GM21447 (cell line): Measurements from ENCODE around the gene ZNF813.
"Not testable (repeated sequence)": the region's sequence is repeated elsewhere in the genome, so short reads cannot be mapped to it uniquely, and the experiment has no call there.

Source experiments
- ATAC-seq: cut with Tn5 transposase; IDR thresholded peaks from one replicate; pipeline ENCODE4 v1.9.1; 2021; ENCODE audit not compliant: unreplicated experiment

Gene ZNF813

DNA sequence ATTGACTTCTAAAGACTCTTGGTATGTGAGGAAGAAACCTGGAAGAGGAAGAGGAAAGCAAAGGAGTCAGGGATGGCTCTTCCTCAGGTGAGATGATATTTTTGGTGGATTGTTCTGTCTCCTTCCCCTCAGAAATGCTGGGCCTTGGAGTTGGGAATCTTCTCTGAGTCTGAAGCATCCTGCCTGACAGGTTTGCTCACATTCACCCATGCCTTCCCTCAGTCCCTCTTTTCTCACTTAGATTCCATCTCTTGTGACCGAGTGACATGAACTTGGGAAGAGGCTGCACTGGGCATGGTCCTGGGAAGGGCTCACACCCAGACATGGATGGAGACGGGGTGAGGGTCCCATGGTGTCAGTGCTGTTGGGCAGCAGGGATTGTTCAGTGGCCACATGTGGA, 16.2 kb downstream of the ZNF813 start:
- ATAC-seq, result not testable (repeated sequence)

DNA sequence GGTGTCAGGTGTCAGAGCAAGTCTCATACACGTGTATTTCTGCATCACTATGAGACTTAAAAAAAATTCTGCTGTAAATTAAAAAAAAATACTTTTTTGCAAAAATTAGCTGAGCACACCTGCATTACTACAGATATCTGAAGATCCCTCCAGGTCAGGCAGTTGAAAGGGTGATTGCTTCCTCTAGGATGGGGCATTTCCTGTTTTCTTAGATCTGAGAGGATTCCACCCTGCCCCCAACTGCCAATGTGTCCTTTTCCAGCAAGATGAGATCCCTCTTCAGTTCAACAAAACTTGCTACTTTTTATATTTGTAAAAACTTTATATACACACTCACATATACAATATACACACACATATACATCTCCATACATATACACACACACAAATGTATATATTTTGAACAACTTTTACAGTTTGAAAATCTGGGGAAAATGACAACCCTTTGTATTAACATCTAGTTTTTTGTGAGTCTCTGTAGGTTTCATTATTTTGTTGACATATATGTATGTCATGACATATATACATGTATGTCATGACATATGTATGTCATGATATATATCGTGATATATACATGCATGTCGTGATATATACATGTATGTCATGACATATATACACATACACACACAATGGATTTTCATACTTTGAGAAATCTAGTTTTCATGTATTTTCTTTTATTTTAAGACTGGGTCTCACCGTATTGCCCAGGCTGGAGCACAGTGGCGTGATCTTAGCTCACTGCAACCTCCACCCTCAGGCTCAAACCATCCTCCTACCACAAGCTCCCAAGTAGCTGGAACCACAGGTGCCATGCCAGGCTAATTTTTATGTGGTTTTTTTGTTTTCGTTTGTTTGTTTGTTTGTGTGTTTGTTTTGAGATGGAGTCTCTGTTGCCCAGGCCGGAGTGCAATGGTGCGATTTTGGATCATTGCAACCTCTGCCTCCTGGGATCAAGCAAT, 17.8 kb downstream of the ZNF813 start:
- no peak for ATAC-seq

GRCh38 chr19:53492153-53492552, 24.6 kb downstream of the ZNF813 start:
- no peak for ATAC-seq

DNA sequence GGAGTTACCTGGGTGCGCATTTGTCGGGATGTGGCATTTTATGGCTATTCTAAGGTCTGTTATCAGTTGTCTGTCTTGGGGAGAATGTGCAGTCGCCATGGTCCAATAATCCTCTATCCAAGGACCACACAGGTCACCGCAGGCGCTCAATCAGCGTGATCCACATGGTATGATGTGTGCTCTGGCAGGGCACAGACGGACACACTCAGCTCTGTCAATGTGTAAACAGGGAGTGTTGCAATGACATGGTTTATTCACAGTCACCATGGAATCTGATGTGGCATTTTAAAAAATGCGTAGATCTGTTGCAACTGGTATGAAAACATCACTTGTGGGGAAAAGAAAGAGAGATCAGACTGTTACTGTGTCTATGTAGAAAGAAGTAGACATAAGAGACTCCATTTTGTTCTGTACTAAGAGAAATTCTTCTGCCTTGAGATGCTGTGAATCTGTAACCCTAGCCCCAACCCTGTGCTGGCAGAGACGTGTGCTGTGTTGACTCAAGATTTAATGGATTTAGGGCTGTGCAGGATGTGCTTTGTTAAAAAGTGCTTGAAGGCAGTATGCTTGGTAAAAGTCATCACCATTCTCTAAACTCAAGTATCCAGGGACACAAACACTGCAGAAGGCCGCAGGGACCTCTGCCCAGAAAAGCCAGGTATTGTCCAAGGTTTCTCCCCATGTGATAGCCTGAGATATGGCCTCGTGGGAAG, 29.9 kb downstream of the ZNF813 start:
- ATAC-seq, result not testable (repeated sequence)

DNA sequence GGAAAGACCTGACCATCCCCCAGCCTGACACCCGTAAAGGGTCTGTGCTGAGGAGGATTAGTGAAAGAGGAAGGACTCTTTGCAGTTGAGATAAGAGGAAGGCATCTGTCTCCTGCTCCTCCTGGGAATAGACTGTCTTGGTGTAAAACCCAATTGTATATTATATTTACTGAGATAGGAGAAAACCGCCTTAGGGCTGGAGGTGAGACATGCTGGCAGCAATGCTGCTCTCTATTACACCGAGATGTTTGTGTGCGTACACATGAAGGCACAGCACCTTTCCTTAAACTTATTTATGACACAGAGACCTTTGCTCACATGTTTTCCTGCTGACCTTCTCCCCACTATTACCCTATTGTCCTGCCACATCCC, 30.5 kb downstream of the ZNF813 start:
- not testable (repeated sequence) for ATAC-seq

DNA sequence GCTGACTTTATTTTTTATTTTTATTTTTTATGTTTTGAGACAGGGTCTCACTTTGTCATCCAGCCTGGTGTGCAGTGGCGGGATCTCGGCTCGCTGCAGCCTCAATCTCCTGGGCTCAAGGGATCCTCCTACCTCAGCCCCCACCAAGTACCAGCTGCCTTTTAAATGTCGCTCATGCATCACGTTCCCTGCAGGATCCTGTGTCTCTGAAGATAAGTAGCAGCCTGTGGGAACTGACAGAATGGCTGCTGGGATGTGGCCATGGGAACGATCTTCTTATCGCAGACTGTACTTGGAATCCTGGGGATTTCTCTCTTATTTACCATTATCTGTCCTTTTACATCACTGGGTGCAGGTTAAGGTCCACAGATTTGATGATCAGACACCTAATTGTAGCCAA, 35.6 kb downstream of the ZNF813 start:
- not testable (repeated sequence) for ATAC-seq

- ATAC-seq, result not testable (repeated sequence)
Observed at GRCh38 chr19:53503671-53504364, 36.3 kb downstream of the ZNF813 start.

DNA sequence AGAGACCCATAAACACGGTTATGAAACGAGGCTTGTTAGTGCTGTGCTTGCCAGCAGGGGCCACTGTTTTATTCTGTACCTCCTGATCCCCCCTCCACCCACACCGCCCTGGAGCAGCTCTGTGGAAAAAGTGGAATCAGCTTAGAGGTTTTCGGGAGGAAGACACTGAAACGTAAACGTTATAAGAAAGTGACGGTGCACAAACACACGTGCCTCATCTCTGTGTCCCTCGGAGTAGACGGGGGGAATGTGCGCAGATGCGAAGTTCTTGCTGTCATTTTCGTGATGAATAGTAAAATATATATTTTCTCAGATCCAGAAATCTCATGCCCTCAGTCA, 36.8 kb downstream of the ZNF813 start:
- ATAC-seq, result not testable (repeated sequence)

GRCh38 chr19:53504885-53505284, 37.4 kb downstream of the ZNF813 start:
- ATAC-seq, result no peak

- no peak for ATAC-seq
Observed at GRCh38 chr19:53506728-53507127, 39.2 kb downstream of the ZNF813 start.

DNA sequence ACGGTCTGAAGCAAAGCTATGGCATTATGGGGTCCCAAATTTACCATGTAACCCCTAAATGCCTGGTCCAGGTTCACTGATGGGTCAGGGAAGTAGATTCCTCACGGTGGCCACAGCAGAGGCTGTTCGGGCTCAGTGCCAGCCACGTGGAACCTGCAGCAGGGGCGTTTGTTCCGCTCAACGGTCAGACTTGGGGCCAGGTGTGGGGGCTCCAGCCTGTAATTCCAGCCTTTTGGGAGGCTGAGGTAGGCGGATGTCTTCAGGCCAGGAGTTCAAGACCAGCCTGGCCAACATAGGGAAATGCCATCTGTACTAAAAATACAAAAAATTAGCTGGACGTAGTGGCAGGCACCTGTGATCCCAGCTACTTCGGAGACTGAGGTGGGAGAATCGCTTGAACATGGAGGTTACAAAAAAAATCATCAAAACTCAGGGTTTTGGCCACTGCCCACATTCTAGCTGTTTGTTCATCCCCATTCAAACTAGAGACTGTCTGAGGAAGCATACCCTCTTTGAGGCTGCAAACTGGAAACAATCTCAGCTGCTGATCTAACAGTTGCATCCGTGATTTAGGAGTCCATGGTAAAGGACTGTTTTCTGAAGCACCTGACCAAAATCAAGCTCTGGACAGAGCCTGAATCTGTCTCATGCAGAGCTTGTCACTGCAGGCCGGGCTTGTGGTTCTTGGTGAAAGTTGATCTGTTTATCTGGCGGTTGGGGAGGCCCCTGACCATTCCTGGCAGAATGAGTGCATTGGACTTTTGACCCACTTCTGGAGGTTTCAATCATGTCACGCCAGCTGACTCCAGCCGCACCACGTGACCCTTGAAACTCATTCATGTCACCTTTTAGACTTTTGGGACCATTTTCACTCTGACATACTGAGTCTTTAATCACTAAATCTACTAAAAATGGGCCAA, 40.2 kb downstream of the ZNF813 start:
- no peak for ATAC-seq

GRCh38 chr19:53509443-53509842, 41.9 kb downstream of the ZNF813 start:
- no peak for ATAC-seq

DNA sequence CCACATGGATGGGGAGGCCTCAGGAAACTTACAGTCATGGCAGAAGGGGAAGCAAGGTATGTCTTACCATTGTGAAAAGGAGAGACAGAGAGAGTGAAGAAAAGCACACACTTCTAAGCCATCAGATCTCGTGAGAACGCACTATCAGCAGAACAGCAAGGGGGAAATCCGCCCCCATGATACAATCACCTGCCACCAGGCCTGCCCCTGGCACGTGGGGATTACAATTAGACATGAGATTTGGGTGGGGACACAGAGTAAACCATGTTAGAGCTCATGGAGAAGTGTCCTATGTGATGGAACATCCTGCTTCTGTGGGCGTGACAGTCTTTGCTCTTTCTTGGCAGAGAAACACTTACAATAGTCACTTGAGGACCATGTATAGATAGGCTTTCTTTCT, 42.3 kb downstream of the ZNF813 start:
- no peak for ATAC-seq

DNA sequence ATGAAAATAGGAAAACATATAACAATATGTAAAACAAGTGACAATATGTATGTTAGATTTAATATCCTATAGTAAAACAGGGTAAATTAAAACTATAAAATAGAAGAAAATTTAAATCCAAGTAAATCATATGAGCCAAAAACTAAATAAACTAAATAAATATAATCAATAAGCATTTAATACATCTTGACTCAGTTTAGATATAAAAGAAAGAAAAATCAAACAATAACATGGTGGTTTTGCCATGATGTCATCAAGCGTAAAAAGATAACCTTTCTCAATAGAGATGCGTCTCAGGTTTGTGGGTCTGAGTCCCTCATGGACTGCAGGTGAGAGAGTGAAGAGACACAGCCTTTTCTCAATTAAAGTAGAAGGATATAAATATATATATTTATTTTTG, 43.8 kb downstream of the ZNF813 start:
- no peak for ATAC-seq

DNA sequence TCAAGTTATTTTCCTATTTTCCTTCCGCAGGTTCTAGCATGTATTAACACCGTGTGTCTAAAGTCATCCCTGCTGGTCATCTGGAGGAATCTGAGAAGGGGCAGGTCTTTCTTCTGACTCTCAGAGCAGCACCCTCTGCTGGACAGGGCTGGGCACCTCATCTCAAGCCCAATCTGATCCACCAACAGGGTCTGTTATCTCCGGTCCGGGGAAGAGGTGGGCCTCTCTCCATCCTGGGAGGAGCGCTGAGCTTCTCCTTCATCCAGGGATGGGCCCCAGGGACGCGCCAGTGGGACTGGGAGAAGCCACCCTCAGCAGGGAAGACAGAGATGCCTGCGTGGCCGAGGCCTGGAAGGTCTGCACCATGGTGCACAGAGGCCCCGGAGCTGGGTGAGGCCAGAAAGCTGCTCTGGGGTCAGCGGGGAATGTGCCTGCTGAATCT, 44.4 kb downstream of the ZNF813 start:
- ATAC-seq, result no peak

DNA sequence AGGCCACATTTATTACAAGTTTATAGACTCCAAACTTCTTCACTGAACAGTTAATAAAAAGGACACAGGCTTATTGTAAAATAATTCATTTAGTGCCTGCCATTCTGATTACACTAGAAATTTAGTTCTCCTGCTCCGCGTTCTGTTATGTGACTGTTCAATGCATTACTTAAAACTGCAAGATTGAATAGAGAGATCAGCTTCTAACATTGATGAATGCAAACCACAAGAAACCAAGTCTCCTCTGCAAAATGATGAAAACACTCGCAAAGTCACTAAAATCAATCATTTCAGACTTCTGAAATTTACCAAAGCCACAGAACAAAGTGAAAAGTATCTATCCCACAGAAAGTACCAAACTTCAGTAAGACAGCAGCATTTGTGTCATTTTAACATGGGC, 47.5 kb downstream of the ZNF813 start:
- not testable (repeated sequence) for ATAC-seq

DNA sequence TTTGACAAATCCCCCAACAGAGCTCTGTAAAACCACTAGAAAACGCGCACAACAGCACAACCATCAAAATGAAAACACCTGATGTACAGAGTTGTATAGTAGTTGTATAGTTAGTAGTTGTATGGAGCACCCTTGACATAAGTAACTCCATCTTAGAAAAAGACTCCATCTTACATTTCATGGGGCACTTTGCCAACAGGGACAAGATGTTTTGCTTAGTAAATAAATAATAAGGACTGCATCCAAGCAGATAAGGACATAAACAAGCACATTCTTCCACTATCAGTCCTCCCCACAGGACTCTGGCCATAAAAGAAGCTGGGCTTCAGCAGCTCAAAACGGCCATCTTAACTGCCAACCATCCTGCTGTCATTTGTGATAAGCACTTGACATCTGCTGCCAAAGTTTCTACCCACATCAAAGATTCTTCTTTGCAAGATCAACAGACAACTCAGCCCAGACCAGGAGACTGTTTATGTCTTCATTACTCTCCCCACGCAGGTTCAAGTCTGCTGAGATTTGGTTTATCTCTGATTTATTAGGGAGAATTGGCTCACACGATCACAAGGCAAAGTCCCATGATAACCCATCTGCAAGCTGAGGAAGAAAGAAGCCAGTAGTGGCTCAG, 49.7 kb downstream of the ZNF813 start:
- no peak for ATAC-seq

DNA sequence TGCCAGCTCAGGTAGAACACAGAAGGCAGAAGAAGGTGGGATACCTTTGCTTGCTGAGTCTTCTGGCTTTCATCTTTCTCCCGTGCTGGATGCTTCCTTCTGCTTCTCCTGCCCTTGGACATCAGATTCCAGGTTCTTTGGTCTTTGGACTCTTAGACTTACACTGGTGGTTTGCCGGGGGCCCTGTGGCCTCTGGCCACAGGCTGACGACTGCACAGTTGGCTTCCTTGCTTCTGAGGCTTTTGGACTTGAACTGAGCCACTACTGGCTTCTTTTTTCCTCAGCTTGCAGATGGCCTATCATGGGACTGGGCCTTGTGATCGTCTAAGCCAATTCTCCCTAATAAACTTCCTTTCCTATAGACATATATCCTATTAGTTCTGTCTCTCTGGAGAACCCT, 50.6 kb downstream of the ZNF813 start:
- no peak for ATAC-seq

DNA sequence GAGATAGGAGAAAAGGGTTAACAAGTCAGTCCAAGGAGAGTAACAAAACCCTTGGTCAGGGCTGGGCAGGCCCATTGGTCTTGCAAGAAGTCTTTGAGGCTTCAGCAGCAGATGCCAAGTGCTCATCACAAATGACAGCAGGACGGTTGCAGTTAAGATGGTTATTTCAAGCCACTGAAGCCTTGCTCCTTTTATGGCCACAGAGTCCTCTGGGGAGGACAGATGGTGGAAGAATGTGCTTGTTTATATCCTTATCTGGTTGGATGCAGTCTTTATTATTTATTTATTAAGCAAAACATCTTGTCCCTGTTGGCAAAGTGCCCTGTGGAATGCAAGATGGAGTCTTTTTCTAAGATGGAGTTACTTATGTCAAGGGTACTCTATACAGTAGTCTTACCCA, 51.2 kb downstream of the ZNF813 start:
- ATAC-seq, result no peak

- ATAC-seq, result no peak
Observed at GRCh38 chr19:53519446-53519845, 51.9 kb downstream of the ZNF813 start.
